Embryonic facial prominence (tissue), 1 donor: ENCODE data around the gene WFIKKN2.

Experiments
- DNase-seq: peaks from one replicate; pipeline ENCODE4 v3.0.0-alpha.2; 2016; ENCODE audit errors: extremely low spot score

The WFIKKN2 gene

GRCh38 chr17:50834429-50835300 lies 721 bp upstream of the WFIKKN2 start:
- peak; percentile 59 for DNase-seq

- DNase-seq = no peak
These were observed 1.4 kb downstream of the WFIKKN2 start for GRCh38 chr17:50836826-50837225.

- no peak for DNase-seq
These were observed 2.0 kb downstream of the WFIKKN2 start for GRCh38 chr17:50837286-50837979.

GRCh38 chr17:50837980-50838954 lies 2.9 kb downstream of the WFIKKN2 start:
- no peak for DNase-seq

- no peak for DNase-seq
These were observed 4.4 kb downstream of the WFIKKN2 start for GRCh38 chr17:50839591-50840310.

- DNase-seq = no peak
These were observed 5.0 kb downstream of the WFIKKN2 start for GRCh38 chr17:50840311-50840851.

GRCh38 chr17:50841277-50841948 lies 6.0 kb downstream of the WFIKKN2 start:
- no peak for DNase-seq

GRCh38 chr17:50841949-50842354 lies 6.6 kb downstream of the WFIKKN2 start:
- peak; percentile 80 for DNase-seq

GRCh38 chr17:50842506-50843149 lies 7.2 kb downstream of the WFIKKN2 start:
- no peak for DNase-seq

- DNase-seq = no peak
These were observed 7.9 kb downstream of the WFIKKN2 start for GRCh38 chr17:50843150-50843905.

- no peak for DNase-seq
These were observed 8.8 kb downstream of the WFIKKN2 start for GRCh38 chr17:50844117-50844700.

- DNase-seq = no peak
These were observed 10.1 kb downstream of the WFIKKN2 start for GRCh38 chr17:50845240-50846147.

GRCh38 chr17:50847566-50847965 lies 12.2 kb downstream of the WFIKKN2 start:
- DNase-seq = no peak

GRCh38 chr17:50848039-50848438 lies 12.7 kb downstream of the WFIKKN2 start:
- DNase-seq = no peak

- no peak for DNase-seq
These were observed 13.3 kb downstream of the WFIKKN2 start for GRCh38 chr17:50848711-50849110.

GRCh38 chr17:50850640-50851039 lies 15.3 kb downstream of the WFIKKN2 start:
- DNase-seq = no peak

- DNase-seq = no peak
These were observed 17.7 kb downstream of the WFIKKN2 start for GRCh38 chr17:50853015-50853615.
